Measurements from ENCODE around the gene BPIFB3. TPM values are rescaled to one million over a fixed set of nuclear protein-coding genes. Genes with fewer than 3 reads are reported as not detected.
"Not testable (repeated sequence)": the region's sequence is repeated elsewhere in the genome, so short reads cannot be mapped to it uniquely, and the experiment has no call there.

Gene BPIFB3
- polyA plus RNA-seq, 1 donor, result not detected

GRCh38 chr20:33030569-33030968 lies 23.1 kb upstream of the BPIFB3 start:
- no peak for DNase-seq

DNA sequence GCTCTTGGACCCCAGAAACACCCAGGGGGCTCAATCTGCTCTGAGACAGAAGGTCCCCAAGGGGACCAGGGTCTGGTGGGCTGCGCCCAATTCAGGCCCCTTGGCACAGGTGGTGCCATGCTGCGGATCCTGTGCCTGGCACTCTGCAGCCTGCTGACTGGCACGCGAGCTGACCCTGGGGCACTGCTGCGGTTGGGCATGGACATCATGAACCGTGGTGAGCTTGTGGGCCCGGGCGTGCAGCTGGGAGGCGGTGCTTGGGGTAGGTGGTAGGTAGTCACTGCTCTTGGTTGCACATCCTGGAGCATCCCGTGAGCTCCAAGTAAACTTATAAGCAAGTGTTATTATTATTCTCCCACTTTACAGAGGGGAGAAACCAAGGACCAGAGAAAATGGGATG lies 22.2 kb upstream of the BPIFB3 start, which contains the start of gene BPIFB6:
Gene BPIFB6, plus strand, starts transcription at position 118 of the 400 bp plus-strand sequence. Its CDS starts 0 bp downstream, at position 118.
- no peak for DNase-seq

- DNase-seq, result no peak
These were observed 21.1 kb upstream of the BPIFB3 start for GRCh38 chr20:33032555-33032954.

DNA sequence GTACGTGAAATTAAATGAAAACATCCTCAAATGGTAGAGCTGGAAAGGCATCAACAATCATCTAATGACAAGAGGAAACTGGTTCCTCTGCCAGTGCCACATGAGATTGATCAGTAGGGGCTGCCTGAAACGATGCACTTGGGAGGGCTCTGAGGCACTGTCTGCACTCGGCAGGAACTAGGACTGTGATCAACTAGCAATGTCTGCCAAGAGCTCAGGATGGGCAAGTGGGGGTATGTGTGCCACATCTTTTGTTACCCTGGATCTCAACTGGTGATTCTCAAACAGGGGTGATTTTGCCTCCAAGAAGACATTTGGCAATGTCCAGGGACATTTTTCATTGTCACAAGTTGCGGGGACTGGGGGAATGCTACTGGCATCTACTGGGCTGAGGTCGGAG lies 20.3 kb upstream of the BPIFB3 start:
- DNase-seq, result no peak

DNA sequence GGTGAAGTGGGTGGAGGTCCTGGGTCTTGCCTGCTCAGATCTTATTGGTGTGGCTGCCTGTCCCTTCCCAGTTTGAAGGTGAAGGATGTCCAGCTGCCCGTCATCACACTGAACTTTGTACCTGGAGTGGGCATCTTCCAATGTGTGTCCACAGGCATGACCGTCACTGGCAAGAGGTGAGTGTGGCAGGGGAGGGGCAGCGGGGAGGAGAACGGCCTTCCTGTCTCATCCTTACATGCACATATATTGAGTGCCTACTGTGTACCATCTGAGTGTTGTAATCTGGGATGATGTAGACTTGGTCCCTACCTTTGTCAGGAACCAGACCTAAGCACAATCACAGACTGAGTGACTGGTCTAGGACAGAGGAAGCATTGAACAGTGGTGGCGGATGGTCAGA lies 19.6 kb upstream of the BPIFB3 start:
- DNase-seq, result no peak

DNA sequence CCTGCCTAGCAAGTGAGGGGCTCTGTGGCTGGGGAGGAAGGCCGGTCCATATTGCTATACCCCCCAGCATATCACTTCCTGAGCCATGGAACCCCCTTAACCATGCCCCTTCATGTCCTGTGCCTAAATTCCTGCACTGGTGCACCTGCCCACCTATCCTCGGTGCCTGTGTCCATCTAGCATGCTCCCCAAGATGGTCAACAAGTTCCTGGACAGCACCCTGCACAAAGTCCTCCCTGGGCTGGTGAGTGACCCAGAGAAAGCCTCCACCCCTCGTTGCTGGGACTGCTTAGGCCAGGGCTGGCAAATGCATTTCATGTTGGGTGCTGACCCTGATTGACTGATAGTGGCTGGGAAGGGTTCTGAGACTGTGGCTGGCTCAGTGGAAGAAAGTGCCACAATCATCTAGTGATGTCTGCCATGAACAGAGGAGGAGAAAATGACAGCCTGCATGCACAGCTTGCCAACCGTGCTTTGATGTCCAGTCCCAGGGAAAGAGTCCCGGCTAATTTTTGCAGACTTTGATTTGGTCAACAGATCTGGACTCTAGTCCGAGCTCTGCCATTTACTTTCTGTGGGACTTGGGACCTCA lies 18.7 kb upstream of the BPIFB3 start:
- DNase-seq, result no peak

DNA sequence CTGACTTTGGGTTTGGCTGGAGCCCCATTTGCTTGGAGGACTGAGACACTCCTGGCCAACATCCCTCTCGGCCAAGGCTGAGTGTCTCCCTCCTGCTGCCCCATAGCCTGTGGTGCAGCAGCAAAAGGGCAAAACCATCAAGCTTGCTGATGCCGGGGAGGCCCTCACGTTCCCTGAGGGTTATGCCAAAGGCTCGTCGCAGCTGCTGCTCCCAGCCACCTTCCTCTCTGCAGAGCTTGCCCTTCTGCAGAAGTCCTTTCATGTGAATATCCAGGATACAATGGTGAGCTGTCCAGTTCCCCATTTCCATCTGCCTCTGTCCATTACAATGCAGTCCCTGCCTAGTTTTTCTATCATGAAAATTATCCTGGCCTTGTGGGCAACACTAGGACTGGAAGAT lies 16.2 kb upstream of the BPIFB3 start:
- DNase-seq, result no peak

DNA sequence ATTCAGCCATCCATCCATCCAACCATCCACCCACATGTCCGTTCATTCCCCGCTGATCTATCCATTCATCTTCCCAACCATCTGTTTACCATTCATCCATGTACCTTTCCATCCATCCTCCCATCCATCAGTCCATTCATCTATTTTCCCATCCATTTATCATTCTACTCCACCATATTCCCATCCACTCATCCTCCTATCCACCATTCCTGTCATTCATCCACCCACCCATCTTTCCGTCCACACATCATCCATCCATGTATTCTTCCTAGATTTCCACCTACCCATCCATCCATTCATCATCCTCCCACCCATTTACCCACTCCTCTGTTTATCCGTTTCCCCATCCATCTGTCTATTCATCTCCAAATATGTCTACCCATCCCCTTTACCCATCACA lies 15.5 kb upstream of the BPIFB3 start:
- no peak for DNase-seq

DNA sequence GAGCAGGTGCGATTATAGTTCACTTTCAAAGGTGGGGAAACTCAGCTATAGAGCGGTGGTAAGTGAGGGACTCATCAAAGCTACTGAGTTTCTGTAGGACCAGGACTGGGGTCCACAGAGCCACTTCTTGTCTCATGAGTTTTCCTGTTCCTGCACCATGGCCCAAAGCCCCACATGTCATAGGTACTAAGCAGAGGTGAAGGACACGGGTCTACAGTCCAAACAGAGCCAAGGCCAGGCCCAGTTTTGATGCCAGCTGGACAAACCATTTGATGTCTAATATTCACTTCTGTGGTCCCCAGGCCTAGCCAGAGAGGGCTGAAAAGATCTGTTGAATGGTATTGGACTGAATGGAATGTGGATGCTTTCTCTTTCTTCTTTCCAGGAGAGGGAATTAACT lies 11.3 kb upstream of the BPIFB3 start:
- no peak for DNase-seq

DNA sequence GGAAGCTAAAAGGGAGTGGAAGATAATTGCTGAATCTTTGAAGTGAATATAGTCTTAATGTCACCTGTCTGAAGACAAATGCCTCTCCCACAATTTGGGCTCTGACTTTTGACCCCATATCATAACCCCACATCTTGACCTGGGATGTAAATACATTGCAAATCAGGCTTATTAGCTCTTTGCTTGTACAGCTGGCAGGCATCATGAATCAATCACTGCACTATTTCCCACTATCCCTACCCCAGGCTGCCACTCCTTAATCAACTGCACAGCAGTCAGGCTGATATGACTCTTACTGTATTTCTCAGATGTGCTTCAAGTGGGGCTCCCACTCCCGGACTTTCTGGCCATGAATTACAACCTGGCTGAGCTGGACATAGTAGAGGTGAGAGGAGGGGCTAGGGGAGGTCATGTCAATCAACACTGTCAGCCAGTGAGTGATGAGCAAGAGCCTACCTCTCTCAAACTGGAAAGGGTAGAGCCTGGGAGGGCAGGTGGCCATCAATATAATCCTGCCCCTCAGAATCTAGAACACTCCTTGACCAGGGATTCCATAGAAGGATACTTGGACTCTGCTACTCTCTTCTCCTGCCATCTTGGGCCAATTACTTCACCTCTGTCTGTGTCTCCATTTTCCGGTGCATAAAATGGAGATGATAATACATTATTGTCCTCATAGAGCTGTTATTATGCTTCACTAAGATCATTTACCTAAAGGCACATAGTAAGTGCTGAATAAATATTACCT lies 10.5 kb upstream of the BPIFB3 start:
- DNase-seq, result no peak

DNA sequence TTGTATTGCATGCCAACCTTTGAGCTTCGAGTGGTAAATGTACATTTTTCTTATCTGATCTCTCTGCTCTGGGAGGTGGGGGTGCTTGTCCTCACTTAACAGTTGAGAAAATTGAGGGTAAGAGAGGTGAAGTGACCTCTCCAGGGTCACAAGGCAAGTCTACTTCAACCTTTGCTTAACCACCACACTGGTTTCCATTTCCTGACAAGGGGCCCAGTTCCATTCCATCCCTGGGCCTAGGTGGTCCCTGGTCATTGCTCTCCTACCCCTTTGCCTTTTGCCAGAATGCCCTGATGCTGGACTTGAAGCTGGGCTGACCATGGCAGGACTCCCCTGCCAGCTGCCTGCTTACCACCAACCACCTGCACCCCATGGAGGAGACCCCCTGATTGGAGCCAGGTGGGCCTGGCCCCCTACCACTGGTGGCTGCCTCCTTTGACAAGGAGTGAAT lies 9.9 kb upstream of the BPIFB3 start:
- no peak for DNase-seq

GRCh38 chr20:33045129-33045721 lies 8.5 kb upstream of the BPIFB3 start:
- not testable (repeated sequence) for DNase-seq

DNA sequence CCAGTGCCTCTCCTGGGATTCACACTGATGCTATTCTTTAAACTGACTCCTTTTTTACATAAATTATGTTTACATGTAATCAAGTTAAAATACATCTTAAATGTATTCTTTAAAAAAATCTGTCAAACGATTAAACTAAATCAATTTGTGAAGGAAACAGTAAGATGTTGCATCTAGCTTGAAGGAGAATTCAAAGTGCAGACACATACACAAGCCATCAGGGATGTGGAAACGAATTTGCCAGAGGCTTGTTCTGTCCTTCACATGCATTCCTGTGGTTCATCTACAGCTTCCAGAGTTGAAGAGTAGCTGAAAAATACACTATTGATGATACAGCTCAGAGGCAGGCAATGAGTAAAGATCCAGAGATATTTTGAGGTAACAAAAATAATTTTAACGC lies 7.3 kb upstream of the BPIFB3 start:
- no peak for DNase-seq

DNA sequence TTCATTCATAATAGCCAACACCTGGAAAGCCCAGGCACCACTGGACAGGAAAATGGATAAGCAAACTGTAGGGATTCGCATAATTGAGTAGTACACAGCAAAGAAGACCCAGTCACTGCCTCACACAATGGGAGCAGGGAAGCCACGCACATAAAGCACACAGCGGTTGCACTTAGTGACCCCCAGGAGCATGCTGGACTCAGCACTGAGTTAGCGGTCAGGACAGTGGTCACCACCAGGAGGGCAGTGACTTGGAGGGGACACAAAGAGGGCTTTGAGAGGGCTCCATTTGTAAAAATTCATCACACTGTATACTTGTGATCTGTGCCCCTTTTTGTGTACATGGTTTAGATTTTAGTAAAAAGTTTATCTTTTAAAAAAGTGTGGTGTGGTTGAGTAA lies 2.4 kb upstream of the BPIFB3 start:
- no peak for DNase-seq

DNA sequence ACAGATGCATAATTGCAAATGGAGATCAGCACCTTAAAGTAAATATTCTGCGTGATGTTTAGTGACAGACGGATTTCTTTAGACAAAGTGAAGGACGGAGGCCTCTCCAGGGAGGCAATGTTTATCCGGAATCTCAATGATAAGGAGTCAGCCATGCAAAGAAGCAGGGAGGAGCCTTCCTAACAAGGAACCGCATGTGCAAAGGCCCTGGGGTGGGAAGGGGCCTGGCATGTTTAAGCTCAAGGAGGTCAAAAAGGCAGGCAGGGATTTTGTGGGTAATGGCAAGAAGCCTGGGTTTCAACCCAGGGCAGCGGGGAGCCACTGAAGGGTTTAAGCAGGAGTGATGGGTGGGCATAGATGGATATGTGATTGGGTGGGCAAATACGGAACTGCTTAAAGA lies 678 bp downstream of the BPIFB3 start:
- no peak for DNase-seq

DNA sequence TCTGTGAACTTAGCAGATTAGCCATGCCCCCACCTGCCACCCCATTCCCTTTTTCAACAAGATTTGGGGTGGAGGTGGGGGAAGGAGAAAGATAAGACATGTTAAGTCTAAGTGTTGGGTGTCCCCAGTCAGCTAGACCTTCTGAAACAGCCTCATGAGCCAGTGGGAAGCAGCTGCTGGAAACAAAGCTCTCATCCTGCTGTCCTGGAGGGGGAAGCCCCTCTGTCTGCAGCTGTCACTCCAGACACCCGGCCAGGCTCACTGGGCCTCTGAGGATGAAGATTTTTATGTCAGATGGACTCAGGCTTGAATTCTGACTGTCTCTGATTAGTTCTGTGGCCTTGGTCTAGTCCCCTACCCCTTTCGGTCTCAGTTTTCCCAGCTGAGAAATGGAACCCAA lies 1.1 kb downstream of the BPIFB3 start:
- DNase-seq, result no peak

GRCh38 chr20:33059136-33059535 lies 5.4 kb downstream of the BPIFB3 start:
- DNase-seq, result no peak

GRCh38 chr20:33059741-33060390 lies 6.2 kb downstream of the BPIFB3 start:
- no peak for DNase-seq

DNA sequence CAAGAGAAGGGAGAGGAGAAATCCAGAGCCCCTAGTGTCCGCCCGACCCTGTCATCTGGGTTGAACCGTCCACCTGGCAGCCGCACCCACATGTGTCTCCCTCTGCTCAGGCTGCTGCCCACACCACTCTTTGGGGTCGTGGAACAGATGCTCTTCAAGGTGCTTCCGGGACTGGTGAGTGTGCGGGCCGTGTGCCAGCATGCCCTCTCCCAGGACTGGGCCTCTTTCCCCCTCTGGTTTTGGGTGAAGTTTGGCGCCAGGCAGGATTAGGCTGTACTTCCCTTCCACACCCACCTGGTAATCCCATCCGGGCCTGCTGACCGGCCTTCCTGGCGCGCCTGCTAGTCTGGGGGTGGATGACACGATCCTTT lies 7.9 kb downstream of the BPIFB3 start:
- DNase-seq, result no peak

DNA sequence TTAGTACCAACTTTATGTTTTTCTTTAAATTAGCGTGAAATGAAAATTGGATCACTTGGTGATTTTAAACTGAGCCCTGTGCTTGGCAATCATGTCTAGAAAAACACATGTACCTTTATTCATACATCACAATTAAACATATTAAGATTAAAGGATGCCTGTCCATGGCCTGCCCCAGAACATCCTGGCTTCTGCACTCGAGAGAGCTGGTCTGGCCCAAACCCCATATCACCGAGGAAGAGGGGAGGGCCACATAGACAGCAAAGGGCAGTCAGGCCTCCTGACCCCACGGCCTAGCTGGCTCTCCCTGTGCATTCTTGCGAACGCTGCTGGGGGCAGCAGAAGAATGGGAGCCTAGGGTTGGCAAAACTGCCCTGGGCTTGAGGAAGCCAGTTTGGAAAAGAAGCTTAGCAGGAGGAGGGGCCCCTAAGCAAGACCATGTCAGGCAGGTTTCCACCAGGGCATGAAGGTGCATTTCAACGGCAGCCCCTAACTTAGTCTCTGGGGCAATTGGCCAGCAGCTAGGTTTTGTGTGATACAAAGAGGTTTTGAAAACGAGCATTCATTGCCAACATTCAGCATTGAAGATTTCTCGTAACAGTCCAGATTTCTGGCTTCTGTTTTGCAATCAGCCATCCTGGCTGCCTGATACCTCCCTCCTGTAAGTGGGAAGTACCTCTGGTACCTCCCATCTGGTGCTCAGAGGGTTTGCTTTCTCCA lies 8.6 kb downstream of the BPIFB3 start:
- no peak for DNase-seq

- DNase-seq, result no peak
These were observed 9.1 kb downstream of the BPIFB3 start for GRCh38 chr20:33062825-33063149.

DNA sequence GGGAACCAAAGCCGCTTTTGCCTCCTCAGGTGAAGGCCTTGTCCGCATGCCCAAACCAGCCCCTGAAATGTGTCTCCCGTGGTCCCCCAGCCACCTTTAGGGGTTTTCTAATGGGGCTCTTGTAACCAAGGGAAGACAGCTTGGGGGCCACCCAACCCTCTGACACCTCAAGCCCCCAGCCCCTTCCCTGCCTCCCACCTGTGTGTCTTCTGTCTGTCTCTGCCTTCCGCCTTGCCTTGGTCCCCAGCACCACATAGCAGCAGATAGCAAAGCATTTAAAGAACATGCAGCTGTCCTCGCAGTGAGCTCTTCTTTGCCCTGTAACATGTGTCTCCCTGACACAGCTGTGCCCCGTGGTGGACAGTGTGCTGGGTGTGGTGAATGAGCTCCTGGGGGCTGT lies 9.6 kb downstream of the BPIFB3 start:
- DNase-seq, result no peak
